ENCODE measurements around the gene SPTBN5. TPM values are rescaled to one million over a fixed set of nuclear protein-coding genes. Genes with fewer than 3 reads are reported as not detected.

The SPTBN5 gene
- total RNA-seq, 2 experiments from 2014 or later = 0.03 to 0.17 TPM

- Histone ChIP-seq H3K27ac (ENCODE audit: low read depth, low read length, poor library complexity, severe bottlenecking) (no peak overlapping the region), H3K4me2 (ENCODE audit: low read length) (no peak overlapping the region), H3K9me2 (ENCODE audit: insufficient read depth, low read length) (no peaks in the 10 kb centered on the region), H4K20me1 (ENCODE audit: insufficient read depth, low read length) (no peaks in the 10 kb centered on the region), H3K4me1 (ENCODE audit: insufficient read depth, low read length, poor library complexity, severe bottlenecking) (peaks cover 11% of the 10 kb centered on the region), H3K4me3 (ENCODE audit: low read depth, low read length, poor library complexity, severe bottlenecking) (no peak overlapping the region), H3K9me3 (ENCODE audit: low read length) (peaks cover 16% of the 10 kb centered on the region), H2AFZ (ENCODE audit: low read length) (no peak overlapping the region), H3K36me3 (ENCODE audit: insufficient read depth, low read length) (peaks cover 19% of the 10 kb centered on the region), H3K79me2 (ENCODE audit: insufficient read depth, low read depth, low read length) (no peaks in the 10 kb centered on the region)
- intact Hi-C loops (cut with micrococcal nuclease; ENCODE audit: unreplicated experiment) = no loop called here
- ChIA-PET POLR2A (interaction anchor here (1.0 kb wide), 1 partner anchor 28 kb away, joined by 3 read pairs; no protein-coding TSS in a partner anchor), CTCF (ENCODE audit: unreplicated experiment) (no interaction called here)
- no peak for DNase-seq (ENCODE audit: low spot score)
- TF ChIP-seq EZH2phosphoT487 (IDR thresholded peaks at IDR 0.05; ENCODE audit: borderline replicate concordance, low read depth, low read length) = no peak
- no TSS peak for BruUV-seq (replicated peaks)
Observed at GRCh38 chr15:41801185-41801584, 92.7 kb downstream of the SPTBN5 start.

GRCh38 chr15:41799488-41799805, 94.4 kb downstream of the SPTBN5 start:
- no TSS peak for BruUV-seq (replicated peaks)
- intact Hi-C loops (cut with micrococcal nuclease; ENCODE audit: unreplicated experiment) = no loop called here
- Histone ChIP-seq H3K4me1 (ENCODE audit: insufficient read depth, low read length, poor library complexity, severe bottlenecking) (peaks cover 28% of the 10 kb centered on the region), H3K4me3 (ENCODE audit: low read depth, low read length, poor library complexity, severe bottlenecking) (no peak overlapping the region), H3K9me2 (ENCODE audit: insufficient read depth, low read length) (no peaks in the 10 kb centered on the region), H4K20me1 (ENCODE audit: insufficient read depth, low read length) (no peaks in the 10 kb centered on the region), H2AFZ (ENCODE audit: low read length) (no peak overlapping the region), H3K79me2 (ENCODE audit: insufficient read depth, low read depth, low read length) (no peaks in the 10 kb centered on the region), H3K4me2 (ENCODE audit: low read length) (no peak overlapping the region), H3K27ac (ENCODE audit: low read depth, low read length, poor library complexity, severe bottlenecking) (no peak overlapping the region), H3K9me3 (ENCODE audit: low read length) (peaks cover 16% of the 10 kb centered on the region), H3K36me3 (ENCODE audit: insufficient read depth, low read length) (peaks cover 19% of the 10 kb centered on the region)
- POLR2A ChIA-PET = no interaction called here
- CTCF ChIA-PET (ENCODE audit: unreplicated experiment) = no interaction called here
- TF ChIP-seq EZH2phosphoT487 (IDR thresholded peaks at IDR 0.05; ENCODE audit: borderline replicate concordance, low read depth, low read length) (no peak), CTCF (conservative IDR thresholded peaks at IDR 0.05; ENCODE audit: low read length) (no peak)
- no peak for DNase-seq (ENCODE audit: low spot score)

DNA sequence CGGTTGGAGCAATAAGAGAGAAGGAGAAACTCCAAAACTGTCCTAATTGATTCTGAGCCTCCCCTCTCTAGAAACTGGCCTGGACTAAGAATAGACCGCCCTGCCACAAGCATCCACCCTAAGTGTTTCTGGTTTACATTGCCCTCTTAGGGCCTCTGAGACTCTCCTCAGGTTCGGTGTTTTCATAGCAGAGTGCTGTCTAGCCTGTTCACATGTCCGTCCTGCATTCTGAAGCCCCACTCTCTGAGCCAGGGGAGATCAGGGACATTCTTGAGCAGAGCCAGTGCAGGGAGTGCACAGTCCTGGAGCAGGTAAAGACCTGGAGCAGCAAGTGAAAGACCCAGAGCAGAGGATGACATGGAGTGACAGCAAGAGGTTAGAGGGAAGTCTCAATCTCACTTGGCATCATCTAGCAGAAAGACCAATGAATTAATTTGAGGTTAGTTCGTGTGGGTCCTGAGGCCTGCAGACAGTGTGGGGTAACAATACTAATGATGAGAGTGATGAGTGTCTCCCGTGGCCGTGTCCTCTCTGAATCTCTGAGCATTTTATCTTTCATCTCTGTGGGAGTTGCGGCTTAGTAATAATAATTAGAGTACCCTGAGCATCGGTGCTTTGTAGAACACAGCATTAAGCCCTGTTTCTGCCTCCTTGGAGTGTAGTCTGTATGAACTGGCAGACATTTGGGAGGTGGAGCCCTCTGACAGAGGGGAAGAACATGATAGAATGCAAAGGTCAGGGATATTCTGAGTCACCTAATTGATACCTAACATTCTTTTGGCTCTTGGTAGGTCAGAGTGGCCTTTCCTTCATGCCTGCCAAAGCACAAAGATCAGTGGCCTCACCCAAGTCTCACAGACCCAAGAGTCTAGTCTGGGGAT, 95.0 kb downstream of the SPTBN5 start:
- Histone ChIP-seq H3K4me3 (ENCODE audit: low read depth, low read length, poor library complexity, severe bottlenecking) (no peak overlapping the region), H3K36me3 (ENCODE audit: insufficient read depth, low read length) (peaks cover 19% of the 10 kb centered on the region), H3K27ac (ENCODE audit: low read depth, low read length, poor library complexity, severe bottlenecking) (no peak overlapping the region), H3K9me3 (ENCODE audit: low read length) (peaks cover 16% of the 10 kb centered on the region), H3K9me2 (ENCODE audit: insufficient read depth, low read length) (no peaks in the 10 kb centered on the region), H4K20me1 (ENCODE audit: insufficient read depth, low read length) (no peaks in the 10 kb centered on the region), H3K4me1 (ENCODE audit: insufficient read depth, low read length, poor library complexity, severe bottlenecking) (peaks cover 34% of the 10 kb centered on the region), H2AFZ (ENCODE audit: low read length) (no peak overlapping the region), H3K79me2 (ENCODE audit: insufficient read depth, low read depth, low read length) (no peaks in the 10 kb centered on the region), H3K4me2 (ENCODE audit: low read length) (no peak overlapping the region)
- DNase-seq (ENCODE audit: low spot score) = no peak
- ChIA-PET CTCF (ENCODE audit: unreplicated experiment) (no interaction called here), POLR2A (no interaction called here)
- no peak for TF ChIP-seq CTCF (conservative IDR thresholded peaks at IDR 0.05; ENCODE audit: low read length)
- TF ChIP-seq EZH2phosphoT487 (IDR thresholded peaks at IDR 0.05; ENCODE audit: borderline replicate concordance, low read depth, low read length) = no peak
- intact Hi-C loops (cut with micrococcal nuclease; ENCODE audit: unreplicated experiment) = no loop called here
- BruUV-seq (replicated peaks) = no TSS peak

Small RNA genes within 50 kb of the gene (microRNA-seq; reads per million reads assigned to microRNA genes)
- gene MIR4310 (ENCODE audit: borderline replicate concordance) = not detected

Small RNA genes within 50 kb of the gene (small RNA-seq; reads per million reads assigned to genes)
- gene JMJD7-PLA2G4B (not detected), gene MIR4310 (not detected), gene RNA5SP393 (not detected)

Other genes starting within 250 kb of the SPTBN5 start
- gene MGA, start 233.6 kb downstream of the SPTBN5 start, total RNA-seq (2014; rRNA removed; shearing (Covaris generic)) = 48.8 and 60.1 TPM in 2 replicates
- gene MGA, start 233.6 kb downstream of the SPTBN5 start, total RNA-seq (2022) = 59.1 and 59.2 TPM in 2 replicates
- gene MAPKBP1, start 119.6 kb downstream of the SPTBN5 start, total RNA-seq (2014; rRNA removed; shearing (Covaris generic)) = 13.4 and 14.5 TPM in 2 replicates
- 17.4 and 22.3 TPM in 2 replicates for gene MAPKBP1, start 119.6 kb downstream of the SPTBN5 start, total RNA-seq (2022)
- 3.0 and 5.4 TPM in 2 replicates for gene JMJD7, start 66.0 kb downstream of the SPTBN5 start, total RNA-seq (2014; rRNA removed; shearing (Covaris generic))
- gene JMJD7, start 66.0 kb downstream of the SPTBN5 start, total RNA-seq (2022) = 14.1 and 16.0 TPM in 2 replicates
- gene PLA2G4B, start 55.2 kb downstream of the SPTBN5 start, total RNA-seq (2014; rRNA removed; shearing (Covaris generic)) = 9.4 and 11.1 TPM in 2 replicates
- gene PLA2G4B, start 55.2 kb downstream of the SPTBN5 start, total RNA-seq (2022) = 9.5 and 12.0 TPM in 2 replicates
- 13.5 and 14.2 TPM in 2 replicates for gene EHD4, start 78.5 kb upstream of the SPTBN5 start, total RNA-seq (2014; rRNA removed; shearing (Covaris generic))
- gene EHD4, start 78.5 kb upstream of the SPTBN5 start, total RNA-seq (2022) = 19.4 and 20.7 TPM in 2 replicates
- gene PLA2G4E, start 127.0 kb upstream of the SPTBN5 start, total RNA-seq (2014; rRNA removed; shearing (Covaris generic)) = not detected in 2 replicates
- not detected in 2 replicates for gene PLA2G4E, start 127.0 kb upstream of the SPTBN5 start, total RNA-seq (2022)
- gene PLA2G4D, start 200.5 kb upstream of the SPTBN5 start, total RNA-seq (2014; rRNA removed; shearing (Covaris generic)) = not detected in 2 replicates
- not detected in 2 replicates for gene PLA2G4D, start 200.5 kb upstream of the SPTBN5 start, total RNA-seq (2022)